ENCODE data around the gene CD2.
A peak's percentile ranks its signal among the peaks of the same experiment; 100 is the strongest.

The CD2 gene

DNA sequence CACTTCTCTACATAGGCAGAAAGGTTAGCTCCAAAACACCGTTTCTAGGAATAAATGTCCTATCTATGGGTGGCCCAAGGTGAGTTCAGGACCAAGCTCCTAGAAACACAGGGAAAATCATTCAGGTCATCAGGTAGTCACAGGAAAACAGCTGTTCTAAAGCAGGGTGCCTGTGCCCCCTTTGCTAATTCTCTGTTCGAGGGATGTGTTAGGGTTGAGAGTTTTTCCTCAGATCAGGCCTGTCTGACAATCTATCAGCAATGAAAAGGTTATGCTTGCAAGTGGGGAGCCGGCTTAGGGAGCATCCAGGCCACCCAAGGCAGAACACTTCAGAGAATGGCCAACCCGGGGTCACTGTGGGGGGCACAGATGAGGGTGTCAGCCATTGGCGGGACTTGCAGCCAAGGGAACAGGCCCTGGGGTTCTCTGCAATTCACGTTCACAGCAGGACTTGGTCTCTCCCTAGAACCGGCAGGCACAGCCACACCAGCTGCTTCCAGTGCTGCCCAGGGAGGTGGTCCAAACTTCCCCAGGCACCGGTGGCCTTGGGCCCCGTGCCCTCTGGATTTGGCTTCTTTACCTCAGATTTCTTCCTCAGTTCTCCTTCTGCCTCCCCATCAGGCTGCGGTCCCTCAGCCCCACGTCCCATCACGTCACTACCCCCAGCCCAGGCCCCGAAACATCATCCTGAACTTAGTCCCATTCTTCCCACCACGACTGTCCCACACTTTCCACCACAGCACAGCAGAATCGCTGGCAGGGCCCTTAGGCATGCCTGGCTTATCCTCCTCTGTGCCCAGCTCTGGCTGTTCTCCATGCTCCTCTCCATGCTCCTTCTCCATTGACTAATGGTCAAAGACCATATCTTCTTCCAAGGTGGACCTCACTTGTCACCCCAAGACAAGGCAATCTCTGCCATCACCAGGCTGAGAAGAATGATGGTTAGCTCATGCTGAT, 11.0 kb downstream of the CD2 start:
- Histone ChIP-seq H3K4me1 (ENCODE audit: insufficient read depth, low read length) (peaks cover 89% of the 10 kb centered on the region), H3K27ac (ENCODE audit: low read length) (peak overlapping the region; percentile 100), H3K9me3 (ENCODE audit: insufficient read depth, low read length, severe bottlenecking) (no peaks in the 10 kb centered on the region), H3K9ac (ENCODE audit: low read depth, low read length) (peak overlapping the region; percentile 41; the same call in 1 of the 2 replicates), H3K79me2 (ENCODE audit: insufficient read depth, low read length) (no peaks in the 10 kb centered on the region), H2AFZ (ENCODE audit: low read depth, low read length) (no peak overlapping the region), H3K27me3 (ENCODE audit: insufficient read depth, low read length, poor library complexity) (no peaks in the 10 kb centered on the region), H3K4me3 (ENCODE audit: low read depth in 1 of 2, low read length in 2 of 2) (no peak overlapping the region), H4K20me1 (ENCODE audit: insufficient read depth, low read length) (no peaks in the 10 kb centered on the region), H3K4me2 (ENCODE audit: insufficient read depth, low read length) (no peak overlapping the region), H3K36me3 (ENCODE audit: insufficient read depth, low read length) (no peaks in the 10 kb centered on the region)
- no peak for TF ChIP-seq EZH2 (IDR thresholded peaks at IDR 0.05; ENCODE audit: borderline replicate concordance, low read depth, low read length, severe bottlenecking)
- DNase-seq (peak; percentile 11), ATAC-seq (ENCODE audit: insufficient read depth, low read depth) (no peak)

DNA sequence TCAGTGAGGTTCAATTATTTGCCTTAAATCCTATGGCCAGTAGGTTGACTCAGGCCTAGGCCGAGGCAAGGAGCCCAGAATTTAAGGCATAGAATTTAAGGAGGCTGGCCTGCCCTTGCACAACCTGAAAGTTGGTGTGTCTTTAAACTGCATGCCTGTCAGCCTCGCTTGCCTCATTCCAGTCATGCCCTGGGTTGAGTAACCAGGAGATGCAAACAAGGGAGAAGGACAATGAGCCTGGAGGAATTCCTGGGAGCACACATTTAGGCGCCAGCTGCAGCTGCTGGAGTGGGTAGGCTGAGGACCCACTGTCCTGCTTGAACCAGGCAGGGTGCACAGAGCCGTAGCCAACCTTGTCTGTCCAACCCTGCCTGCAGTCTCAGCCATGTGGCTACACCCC, 11.7 kb downstream of the CD2 start:
- Histone ChIP-seq H3K9me3 (ENCODE audit: insufficient read depth, low read length, severe bottlenecking) (no peaks in the 10 kb centered on the region), H3K4me2 (ENCODE audit: insufficient read depth, low read length) (no peak overlapping the region), H3K36me3 (ENCODE audit: insufficient read depth, low read length) (no peaks in the 10 kb centered on the region), H2AFZ (ENCODE audit: low read depth, low read length) (no peak overlapping the region), H3K4me1 (ENCODE audit: insufficient read depth, low read length) (peaks cover 94% of the 10 kb centered on the region), H3K79me2 (ENCODE audit: insufficient read depth, low read length) (no peaks in the 10 kb centered on the region), H3K27ac (ENCODE audit: low read length) (peak overlapping the region; percentile 100), H3K27me3 (ENCODE audit: insufficient read depth, low read length, poor library complexity) (no peaks in the 10 kb centered on the region), H3K4me3 (ENCODE audit: low read depth in 1 of 2, low read length in 2 of 2) (no peak overlapping the region), H3K9ac (ENCODE audit: low read depth, low read length) (no peak overlapping the region), H4K20me1 (ENCODE audit: insufficient read depth, low read length) (no peaks in the 10 kb centered on the region)
- TF ChIP-seq, protein P1, sequence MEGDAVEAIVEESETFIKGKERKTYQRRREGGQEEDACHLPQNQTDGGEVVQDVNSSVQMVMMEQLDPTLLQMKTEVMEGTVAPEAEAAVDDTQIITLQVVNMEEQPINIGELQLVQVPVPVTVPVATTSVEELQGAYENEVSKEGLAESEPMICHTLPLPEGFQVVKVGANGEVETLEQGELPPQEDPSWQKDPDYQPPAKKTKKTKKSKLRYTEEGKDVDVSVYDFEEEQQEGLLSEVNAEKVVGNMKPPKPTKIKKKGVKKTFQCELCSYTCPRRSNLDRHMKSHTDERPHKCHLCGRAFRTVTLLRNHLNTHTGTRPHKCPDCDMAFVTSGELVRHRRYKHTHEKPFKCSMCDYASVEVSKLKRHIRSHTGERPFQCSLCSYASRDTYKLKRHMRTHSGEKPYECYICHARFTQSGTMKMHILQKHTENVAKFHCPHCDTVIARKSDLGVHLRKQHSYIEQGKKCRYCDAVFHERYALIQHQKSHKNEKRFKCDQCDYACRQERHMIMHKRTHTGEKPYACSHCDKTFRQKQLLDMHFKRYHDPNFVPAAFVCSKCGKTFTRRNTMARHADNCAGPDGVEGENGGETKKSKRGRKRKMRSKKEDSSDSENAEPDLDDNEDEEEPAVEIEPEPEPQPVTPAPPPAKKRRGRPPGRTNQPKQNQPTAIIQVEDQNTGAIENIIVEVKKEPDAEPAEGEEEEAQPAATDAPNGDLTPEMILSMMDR (IDR thresholded peaks at IDR 0.05; ENCODE audit: borderline replicate concordance, extremely low read depth, low read length, poor library complexity, severe bottlenecking): no peak
- TF ChIP-seq EZH2 (IDR thresholded peaks at IDR 0.05; ENCODE audit: borderline replicate concordance, low read depth, low read length, severe bottlenecking): no peak
- DNase-seq: peak; percentile 7
- ATAC-seq (ENCODE audit: insufficient read depth, low read depth): no peak

DNA sequence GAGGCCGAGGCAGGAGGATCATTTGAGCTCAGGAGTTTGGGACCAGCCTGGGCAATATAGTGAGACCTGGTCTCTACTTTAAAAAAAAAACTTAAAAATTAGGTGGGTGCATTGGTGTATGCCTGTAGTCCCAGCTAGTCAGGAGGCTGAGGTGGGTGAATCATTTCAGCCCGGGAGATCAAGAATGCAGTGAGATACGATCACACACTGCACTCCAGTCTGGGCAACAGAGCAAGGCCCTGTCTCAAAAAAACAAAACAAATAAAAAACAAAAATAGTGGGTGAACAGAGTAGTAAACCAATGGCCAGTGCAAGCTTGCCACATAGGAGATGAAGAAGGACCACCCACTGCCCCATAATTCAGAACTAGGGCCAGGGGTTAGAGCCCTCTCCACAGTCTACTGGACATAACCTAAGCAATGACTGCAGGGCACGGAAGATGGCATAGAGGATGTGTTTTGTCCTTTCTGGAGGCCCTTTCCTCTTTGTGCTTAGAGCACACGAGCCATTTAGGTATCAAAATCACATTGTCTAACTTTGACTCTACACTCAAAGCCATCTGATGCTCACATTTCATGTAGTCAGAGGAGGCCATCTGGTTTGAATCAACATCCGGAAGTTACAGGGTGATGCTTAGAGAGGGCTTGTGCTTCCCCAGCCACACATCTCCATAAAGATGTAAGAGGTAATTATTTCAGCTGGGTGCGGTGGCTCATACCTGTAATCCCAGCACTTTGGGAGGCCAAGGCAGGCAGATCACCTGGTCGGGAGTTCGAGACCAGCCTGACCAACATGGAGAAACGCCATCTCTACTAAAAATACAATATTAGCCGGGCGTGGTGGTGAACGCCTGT, 12.6 kb downstream of the CD2 start:
- peak overlapping the region; percentile 100 for H3K27ac ChIP-seq (ENCODE audit: low read length)
- H3K9me3 ChIP-seq (ENCODE audit: insufficient read depth, low read length, severe bottlenecking): no peaks in the 10 kb centered on the region
- H2AFZ ChIP-seq (ENCODE audit: low read depth, low read length): no peak overlapping the region
- peaks cover 99% of the 10 kb centered on the region for H3K4me1 ChIP-seq (ENCODE audit: insufficient read depth, low read length)
- ATAC-seq (ENCODE audit: insufficient read depth, low read depth): no peak
- no peak overlapping the region for H3K4me2 ChIP-seq (ENCODE audit: insufficient read depth, low read length)
- H3K4me3 ChIP-seq (ENCODE audit: low read depth in 1 of 2, low read length in 2 of 2): no peak overlapping the region
- H3K27me3 ChIP-seq (ENCODE audit: insufficient read depth, low read length, poor library complexity): no peaks in the 10 kb centered on the region
- H3K36me3 ChIP-seq (ENCODE audit: insufficient read depth, low read length): no peaks in the 10 kb centered on the region
- H4K20me1 ChIP-seq (ENCODE audit: insufficient read depth, low read length): no peaks in the 10 kb centered on the region
- no peak for DNase-seq
- H3K79me2 ChIP-seq (ENCODE audit: insufficient read depth, low read length): no peaks in the 10 kb centered on the region
- TF ChIP-seq, protein P1 (IDR thresholded peaks at IDR 0.05; ENCODE audit: borderline replicate concordance, extremely low read depth, low read length, poor library complexity, severe bottlenecking): no peak
- no peak for TF ChIP-seq EZH2 (IDR thresholded peaks at IDR 0.05; ENCODE audit: borderline replicate concordance, low read depth, low read length, severe bottlenecking)
- peak overlapping the region; percentile 76; the same call in 1 of the 2 replicates for H3K9ac ChIP-seq (ENCODE audit: low read depth, low read length)
